Stimulated activated CD4-positive, alpha-beta T cell treated with anti-CD3 and anti-CD28 coated beads, Interleukin-4, amount 100 ng/mL, for 24 hours (primary cell): ENCODE data around the gene GRIA3.
"Not testable (repeated sequence)": the region's sequence is repeated elsewhere in the genome, so short reads cannot be mapped to it uniquely, and the experiment has no call there.

ENCODE experiments used
- DNase-seq: peaks from one replicate; pipeline ENCODE4 v3.0.0-alpha.2; 2020

Gene GRIA3

DNA sequence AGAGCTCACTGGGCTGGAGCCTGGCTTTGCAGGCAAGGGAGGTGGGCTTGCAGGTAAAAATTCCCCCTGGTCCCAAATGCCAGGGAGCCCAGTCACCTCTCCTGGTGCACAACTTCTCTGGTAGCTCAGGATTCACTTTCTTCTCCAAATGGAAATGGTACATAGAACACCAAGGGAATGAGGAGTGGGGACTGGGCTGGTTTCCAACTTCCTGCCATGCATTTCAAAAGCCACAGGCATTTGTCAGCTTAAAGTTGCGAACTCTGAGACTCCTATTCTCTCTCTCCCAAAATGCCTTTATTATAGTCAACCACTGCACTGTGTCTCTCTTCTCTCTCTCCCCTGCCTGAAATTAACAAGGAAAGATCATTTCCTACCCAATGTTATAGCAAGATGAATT is 177.3 kb downstream of the GRIA3 start:
- DNase-seq: no peak

DNA sequence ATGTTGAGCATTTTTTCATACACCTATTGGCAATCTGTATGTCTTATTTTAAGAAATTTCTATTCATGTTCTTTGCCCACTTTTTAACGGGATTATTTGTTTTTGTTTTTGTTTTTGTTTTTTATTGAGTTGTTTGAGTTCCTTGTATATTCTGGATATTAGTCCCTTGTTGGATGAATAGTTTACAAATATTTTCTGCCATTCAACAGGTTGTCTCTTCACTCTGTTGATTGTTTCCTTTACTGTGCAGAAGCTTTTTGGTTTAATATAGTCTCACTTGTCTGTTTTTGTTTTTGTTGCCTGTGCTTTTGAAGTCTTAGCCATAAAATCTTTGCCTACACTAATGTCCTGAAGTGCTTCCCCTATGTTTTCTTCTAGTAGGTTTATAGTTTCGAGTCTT is 202.1 kb downstream of the GRIA3 start:
- DNase-seq: not testable (repeated sequence)

DNA sequence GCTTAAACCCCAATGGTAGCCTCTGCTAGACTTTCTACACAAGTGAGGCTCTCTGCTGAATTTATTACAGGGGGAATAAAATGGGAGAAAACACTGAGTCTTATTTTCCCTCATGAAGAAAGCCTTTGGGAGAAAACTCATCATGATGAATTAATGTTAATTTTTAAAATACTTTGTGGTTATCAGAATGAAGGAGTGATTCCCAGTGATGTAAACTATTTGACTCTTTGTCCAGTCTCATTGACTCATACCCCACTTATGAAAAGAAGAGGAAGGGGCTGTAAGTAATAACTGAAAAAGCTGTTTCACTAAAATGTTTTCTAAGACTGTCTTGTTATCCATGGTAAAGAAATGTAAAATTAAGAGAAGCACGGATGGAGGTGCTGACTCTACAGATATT is 208.8 kb downstream of the GRIA3 start:
- DNase-seq: no peak

DNA sequence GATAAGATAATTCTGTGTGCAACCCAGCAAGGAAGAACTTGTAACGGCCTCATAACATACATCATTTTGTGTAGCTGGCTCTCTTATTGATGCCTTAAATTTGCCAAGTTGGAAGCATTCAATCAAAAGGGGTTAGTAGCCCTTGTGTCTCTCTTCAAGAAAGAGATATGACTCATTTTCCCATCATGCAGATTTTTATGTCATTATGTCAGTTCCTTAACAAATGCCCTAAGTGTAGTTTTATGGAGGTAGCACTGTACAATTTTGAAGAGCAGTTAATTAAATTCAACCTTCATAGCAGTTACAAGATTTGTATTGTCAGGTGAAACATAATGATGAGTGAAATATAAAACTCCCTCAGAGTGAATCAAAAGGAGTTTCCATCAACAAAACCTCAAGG is 215.6 kb downstream of the GRIA3 start:
- no peak for DNase-seq

DNA sequence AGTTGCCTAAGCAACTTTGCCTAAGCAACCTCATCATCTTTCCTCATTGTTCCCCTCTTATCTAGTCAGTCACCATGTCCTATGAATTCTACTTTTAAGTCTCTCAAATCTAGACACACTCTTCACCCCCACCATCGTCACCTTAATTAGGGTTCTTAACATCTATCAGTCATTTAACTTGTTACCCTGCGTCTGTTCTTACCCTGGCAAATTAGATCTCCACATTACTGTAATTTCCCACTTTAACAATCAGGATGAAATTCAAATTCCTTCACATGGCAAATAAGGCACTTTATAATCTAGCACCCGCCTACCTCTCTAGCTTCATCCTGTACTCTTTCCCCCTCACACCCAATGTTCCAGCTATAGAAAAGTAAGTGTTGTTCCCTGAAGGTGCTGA is 221.2 kb downstream of the GRIA3 start:
- no peak for DNase-seq

DNA sequence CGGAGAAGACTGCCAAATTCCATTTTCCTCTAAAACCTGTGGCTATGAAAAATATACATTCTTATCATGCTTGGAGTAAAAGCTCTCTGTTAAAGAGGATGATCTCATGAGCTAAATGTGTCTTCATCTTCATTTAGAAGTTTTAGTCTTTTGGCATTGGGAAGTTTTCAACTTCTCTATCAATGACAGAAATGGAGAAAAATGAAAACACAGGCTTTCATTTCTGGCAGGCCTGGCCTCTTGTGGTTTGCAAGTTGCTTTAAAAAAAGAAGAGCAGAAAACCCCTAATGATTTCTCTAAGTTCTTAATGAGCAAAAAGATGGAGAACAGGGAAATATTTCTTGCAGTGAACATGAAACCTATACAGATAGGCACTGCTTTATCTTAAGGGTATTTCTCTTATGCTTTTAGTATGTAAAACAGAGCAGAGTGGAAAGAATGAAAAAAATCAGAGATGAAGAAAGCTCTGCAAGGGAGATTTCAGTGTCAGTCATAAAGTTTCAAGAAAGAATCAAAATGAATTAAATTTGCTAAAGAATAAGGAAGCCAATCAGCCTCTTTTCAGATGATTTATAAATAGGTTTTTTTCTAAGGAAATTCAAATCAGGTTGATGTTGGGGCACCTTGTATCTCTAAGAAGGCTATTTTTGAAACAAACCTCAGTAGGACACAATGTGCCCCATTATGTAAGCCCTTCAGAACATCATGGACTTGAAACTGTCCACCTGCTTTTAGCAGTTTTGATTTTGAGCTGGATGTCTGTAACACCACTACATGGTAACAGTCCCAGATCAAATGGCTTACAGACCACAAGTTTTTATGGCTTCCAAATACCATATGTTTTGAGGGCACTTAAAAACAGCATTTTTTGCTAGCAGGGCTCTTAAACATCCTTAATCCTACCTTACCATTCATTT is 225.0 kb downstream of the GRIA3 start:
- DNase-seq: no peak

DNA sequence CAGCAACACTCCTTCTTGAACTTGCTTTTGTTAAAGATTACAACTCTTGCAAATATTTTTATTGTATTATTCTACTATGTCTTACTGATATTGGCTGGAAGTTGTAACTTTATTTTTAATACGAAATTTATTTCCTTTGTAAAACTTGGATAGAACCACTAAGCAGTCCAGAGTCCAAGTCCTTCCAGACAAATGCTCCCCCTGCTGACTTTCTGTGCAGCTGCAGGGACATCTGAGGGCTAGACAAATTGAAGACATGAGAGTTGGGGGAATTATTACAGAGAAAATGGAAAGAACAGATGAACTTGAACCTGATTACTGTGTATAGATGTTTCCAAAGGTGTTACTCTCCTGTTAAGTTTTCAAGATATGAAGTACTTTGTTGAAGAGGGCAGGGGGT is 238.8 kb downstream of the GRIA3 start:
- no peak for DNase-seq

DNA sequence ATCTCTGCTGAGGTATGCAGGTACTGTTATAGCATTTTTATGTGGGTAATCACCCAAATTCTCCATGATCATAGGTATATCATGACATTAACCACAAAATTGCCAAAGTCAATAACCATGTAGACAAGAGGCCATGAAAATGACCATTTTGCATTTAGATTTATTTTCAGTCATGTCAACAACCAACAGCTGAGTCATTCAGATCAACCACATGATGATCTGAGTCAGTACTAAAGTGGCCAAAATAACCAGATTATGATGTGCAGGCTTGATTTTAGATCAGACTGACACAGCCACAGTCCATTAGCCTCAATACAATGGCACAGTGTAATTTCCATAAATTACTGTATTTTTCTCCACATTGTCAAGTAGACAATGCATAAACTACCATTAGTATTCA is 240.5 kb downstream of the GRIA3 start:
- no peak for DNase-seq

DNA sequence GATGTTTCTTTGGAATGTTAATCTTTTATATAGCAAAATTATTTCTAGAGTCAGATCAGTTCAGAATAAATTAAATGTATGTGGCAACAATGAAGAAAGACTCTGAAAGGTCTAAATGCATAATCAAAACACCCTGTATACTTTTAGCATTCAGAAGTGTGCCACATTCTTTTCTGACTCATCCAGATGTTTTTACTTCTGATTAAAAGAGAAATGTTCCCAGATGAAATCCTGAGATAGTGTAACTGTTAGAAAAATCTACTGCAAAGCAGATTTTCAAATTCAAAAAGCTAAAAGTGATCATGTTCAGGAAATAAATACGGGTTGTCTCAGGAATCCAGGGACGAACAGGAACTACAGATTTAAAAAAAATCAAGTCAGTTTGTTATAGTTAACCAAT is 241.4 kb downstream of the GRIA3 start:
- DNase-seq: no peak

DNA sequence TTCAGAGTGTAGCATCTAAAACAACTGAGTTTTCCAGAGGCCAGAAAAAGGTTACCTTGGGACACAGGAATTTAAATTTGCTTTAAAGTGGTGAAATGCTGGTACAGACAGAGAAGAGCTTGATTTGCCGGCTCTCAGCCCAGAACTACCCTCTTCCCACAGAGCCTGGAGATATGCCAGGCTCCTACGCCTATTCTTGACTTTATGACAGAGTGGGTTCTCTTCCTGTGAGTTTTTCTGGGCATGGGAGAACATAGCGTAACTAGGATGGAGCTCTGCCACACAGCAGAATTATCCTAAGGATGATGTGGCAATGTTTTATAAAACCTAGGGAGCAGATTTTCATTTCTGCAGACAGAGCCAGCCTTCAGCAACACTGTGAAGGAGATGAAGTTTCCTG is 241.8 kb downstream of the GRIA3 start:
- no peak for DNase-seq

DNA sequence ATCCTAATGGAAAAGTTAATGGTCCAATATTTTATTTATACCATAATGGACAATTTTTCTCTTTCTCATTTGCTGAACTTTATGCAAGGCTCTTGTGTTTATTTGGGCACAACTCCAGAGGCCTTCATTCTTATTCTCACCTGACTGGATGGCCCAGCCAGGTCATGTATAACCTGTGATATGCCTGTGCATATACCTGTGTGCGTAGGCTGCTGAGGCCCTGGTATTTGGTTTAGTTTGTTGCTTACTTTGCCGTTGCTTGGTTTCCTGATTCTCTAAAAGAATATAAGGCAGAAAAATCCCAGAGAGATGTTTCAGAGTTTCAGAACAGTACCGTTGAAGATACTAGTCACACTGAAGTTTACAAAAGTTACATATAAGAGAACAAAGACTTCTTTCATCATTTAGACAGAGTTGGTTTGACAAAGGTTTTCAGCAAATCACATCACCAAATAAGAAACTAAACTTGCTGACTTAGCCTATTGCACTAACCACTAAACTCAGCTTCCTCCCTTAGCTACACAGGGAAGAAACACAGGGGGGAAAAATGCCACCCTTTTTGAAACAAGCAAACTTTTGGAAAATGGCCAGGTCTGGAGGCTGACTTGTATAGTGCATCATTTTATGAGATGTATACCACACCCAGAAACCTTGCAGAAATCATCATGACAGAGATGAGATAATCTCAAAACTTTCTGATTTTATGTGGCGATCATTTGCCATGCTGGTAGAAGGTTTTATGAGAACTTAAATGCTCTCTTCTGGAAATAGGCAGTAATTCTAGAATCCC is 248.5 kb downstream of the GRIA3 start:
- DNase-seq: no peak

DNA sequence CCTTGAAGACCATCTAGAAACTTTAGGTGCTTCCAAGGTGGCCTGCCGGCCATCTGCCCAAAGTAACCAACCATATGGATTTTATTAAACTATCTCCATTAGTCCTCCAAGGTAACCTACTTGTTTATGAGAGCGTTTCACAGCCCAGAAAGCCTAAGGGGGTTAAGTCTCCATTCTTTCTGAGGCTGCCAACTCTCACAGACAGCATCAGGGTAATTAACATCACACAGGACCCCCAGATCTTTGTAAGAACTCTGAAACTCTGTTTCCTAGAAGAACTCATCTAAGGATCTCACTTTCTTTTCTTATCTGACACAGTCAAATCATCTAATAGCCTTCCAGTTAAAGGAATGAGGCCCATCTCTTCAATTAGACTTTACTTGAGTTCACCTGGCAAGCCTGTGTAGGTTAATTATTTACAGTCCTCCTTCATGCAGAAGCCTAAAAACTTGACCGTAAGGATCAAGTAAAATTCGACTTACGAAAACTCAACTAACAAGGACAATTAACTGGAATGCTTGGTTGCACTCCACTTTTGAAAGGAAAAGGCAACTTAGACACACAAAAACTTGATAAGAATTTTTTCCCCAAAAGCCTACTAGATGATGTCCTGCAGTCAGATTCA is 252.5 kb downstream of the GRIA3 start:
- DNase-seq: no peak

DNA sequence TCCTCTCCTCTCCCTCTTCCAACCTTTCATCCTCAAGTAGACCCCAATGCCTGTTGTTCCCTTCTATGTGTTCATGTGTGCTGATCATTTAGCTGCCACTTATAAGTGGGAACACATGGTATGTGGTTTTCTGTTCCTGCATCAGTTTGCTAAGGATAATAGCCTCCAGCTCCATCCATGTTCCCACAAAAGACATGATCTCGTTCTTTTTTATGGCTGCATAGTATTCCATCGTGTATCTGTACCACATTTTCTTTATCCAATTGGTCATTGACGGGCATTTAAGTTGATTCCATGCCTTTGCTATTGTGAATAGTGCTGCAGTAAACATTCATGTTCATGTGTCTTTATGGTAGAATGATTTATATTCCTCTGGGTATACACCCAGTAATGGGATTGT is 255.8 kb downstream of the GRIA3 start:
- DNase-seq: not testable (repeated sequence)

DNA sequence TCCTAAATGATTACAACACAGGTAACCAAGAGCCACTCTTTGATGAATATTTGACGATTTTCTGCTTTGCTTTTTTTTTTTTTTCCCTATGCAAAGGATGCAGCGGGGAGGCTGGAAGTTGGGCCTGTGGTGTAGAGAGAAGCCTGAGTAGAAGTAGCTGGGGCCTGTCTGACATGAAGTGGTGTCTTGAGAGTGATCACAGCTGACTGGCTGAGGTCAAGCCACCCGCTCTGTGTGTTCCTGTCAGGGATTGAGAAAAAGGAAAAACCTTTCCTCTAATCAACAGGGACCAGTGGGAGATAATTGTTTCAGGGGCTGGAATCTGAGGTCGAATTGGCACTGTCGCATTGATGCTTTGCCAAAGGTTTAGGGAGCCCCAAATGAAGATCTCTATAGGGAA is 258.7 kb downstream of the GRIA3 start:
- no peak for DNase-seq

DNA sequence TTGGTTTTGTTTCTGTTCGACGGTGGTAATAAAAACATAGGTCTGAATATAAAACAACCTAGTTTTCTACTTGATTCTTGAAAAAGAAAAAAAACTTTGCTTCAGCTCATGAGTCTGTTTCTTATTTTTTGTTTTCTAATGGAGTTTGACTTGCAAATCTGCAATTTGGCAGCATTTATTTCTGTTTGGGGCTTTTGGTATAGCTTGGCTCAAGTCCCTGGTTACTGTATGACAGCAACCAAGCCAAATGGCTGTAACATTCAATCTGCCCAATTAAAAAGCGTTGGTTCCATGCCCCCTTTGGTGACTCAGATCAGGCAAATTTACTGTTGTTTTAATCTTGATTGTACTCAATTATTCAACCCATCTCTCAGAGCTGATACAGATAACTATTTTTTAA is 263.4 kb downstream of the GRIA3 start:
- no peak for DNase-seq

DNA sequence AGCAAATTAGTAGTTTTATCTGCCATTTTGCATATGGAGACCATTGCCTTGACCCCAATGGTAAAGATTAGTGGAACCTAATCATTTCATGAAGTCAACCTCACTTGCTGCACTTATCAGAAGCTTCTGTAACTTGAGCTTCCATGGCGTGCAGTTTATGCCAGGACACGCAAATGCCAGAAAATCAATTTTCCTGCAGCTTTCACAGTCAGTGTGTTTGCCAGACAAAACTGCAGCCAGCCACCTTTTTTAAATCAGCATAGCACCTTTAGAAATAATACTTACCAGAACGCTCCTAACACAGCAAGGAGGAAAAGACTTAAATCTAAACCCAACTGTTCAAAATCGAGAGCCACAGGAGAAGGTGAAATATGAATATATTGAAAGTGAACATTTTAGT is 265.3 kb downstream of the GRIA3 start:
- DNase-seq: no peak

DNA sequence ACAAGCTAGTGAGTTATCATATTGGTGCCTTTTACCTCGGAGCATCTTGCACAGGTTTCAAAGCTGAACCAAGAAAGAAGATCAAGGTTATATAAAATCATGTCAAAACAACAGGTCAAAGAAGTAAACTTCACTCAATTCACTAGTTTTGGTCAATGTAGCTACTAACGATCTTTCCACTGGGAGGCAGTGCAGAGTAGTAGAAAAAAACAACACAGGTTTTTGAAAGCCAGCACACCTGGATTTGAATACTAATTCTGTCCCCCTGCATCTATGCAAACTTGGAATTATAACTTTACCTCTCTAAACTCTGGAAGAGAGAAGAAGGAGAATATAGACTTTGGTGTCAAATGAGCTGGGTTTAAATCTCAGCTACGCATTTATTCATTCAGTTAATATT is 266.1 kb downstream of the GRIA3 start:
- DNase-seq: no peak

DNA sequence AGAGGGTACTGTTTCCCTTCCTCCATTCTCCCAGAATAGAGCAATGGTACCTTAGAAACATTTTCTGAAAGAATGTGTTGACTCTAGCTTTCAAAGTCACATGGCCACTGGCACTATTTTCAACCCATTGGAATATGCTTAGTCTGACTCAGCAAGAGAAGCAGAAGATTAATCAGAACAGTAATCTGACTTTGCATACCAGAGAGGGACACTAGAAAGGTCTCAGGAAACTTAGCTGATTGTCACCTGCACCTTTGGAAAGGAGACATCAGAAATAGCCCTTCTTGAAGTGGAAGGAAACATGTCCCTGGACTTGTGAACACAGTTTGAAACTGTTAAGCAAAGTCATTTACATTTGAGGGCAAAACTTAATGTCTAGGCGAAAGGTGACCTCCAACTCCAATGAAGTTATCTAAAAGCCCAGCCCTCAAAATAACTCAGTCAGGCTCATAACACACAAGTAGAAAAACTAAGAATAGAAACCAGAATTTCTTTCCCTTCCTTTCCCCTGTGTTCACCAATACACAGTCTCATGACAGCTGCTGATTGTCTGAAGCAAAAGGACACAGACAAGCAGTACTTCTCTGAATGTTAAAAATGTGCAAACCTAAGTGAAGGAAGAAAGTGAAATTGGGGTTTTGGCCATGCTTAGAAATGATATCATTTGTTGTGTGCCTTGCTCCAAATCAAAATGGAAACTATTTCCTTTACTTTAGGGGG is 270.8 kb downstream of the GRIA3 start:
- DNase-seq: no peak

DNA sequence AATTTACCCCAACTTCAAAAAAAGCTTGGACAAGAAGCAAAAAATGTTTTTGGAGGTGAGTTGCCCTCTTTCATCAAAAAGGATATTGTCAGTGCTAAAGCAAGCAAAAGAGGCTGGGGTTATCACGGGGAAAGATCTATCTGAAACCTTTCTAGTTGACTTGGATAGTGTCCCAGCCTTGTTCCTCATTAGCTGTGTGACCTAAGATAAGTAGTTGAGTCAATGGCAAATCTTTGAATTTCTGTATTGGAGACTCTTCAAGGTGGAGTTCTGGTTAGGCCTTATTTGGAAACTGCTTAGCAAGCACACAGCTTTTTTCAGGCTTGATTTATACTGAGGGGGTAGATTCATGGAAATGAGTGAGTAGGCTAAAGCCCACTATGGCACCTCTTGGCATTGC is 271.6 kb downstream of the GRIA3 start:
- no peak for DNase-seq

DNA sequence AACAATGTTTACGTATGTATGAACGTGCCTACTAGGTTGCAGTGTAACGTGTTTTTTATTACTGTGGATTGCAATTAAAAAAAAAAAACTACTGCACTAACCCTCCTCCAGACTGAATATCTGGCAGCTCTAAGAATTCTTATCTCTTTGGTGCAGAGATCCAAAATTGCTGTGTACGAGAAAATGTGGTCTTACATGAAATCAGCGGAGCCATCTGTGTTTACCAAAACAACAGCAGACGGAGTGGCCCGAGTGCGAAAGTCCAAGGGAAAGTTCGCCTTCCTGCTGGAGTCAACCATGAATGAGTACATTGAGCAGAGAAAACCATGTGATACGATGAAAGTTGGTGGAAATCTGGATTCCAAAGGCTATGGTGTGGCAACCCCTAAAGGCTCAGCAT is 280.6 kb downstream of the GRIA3 start:
- DNase-seq: no peak

DNA sequence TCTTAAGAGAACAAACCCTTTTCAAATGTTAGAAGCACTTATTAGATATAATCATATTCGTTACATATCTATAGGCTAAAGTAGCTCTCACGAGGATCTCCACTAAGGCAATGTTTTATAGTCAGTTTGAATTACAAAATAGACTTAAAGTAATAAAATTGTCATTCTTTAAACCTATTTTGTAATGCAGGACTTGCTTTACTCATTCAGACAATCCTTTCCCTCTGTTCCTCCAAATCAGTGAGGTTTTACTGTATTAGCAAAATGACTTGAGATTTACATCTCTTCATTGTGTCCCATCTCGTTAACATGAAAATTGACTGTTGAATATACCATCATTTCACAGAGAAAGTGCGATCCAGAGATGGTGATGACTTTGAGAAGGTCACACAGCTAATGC is 284.4 kb downstream of the GRIA3 start:
- DNase-seq: no peak

DNA sequence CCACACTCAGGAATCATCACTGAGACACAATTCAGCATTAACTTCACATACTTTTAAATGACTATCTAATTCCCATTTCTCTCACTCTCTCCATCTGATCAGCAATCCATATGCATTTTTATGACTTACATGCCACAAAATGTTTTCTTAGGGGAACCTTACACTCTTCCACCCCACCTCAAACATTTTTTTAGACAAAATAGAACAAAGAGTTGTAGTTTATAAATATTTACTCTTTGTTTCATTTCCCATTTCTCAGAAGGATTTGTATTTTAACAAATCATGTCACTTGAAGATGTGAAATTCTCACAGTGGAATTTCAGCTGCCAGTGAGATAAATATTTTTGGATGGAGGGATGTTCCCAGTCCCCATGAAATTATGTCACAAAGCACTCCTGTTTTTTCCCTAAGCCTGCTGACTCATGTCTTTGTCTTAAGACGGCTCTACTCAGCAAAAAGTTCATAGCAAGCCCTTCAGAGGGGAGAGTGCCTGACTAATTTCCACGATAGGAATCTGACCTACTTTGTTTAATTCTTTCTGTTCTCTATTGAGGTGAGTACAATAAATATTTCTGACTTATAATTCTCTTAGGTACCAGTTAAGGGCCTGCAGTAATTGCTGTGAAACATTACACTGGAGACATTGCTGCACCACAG is 291.1 kb downstream of the GRIA3 start:
- DNase-seq: no peak
